Measurements from ENCODE around the gene TPSAB1.

TPSAB1 gene

GRCh38 chr16:1194665-1195392, 45.7 kb upstream of the TPSAB1 start:
- Histone ChIP-seq H2AFZ (ENCODE audit: low read depth) (no peak overlapping the region), H3K27me3 (ENCODE audit: insufficient read depth, low read depth) (peaks cover 75% of the 10 kb centered on the region), H3K36me3 (ENCODE audit: insufficient read depth) (no peaks in the 10 kb centered on the region), H3K79me2 (ENCODE audit: insufficient read depth, low read depth) (no peaks in the 10 kb centered on the region), H4K20me1 (ENCODE audit: insufficient read depth) (no peaks in the 10 kb centered on the region), H3K4me1 (ENCODE audit: low read depth, poor library complexity, severe bottlenecking) (no peaks in the 10 kb centered on the region), H3K4me2 (no peak overlapping the region), H3K9ac (no peak overlapping the region), H3K4me3 (IDR thresholded peaks at IDR 0.05; ENCODE audit: insufficient read depth, low read depth, low read length) (no peak overlapping the region), H3K27ac (no peak overlapping the region)
- TF ChIP-seq CTCF (conservative IDR thresholded peaks at IDR 0.05; ENCODE audit: low read depth, low read length): peak; percentile 62

GRCh38 chr16:1195393-1195666, 45.2 kb upstream of the TPSAB1 start:
- Histone ChIP-seq H3K9ac (no peak overlapping the region), H3K79me2 (ENCODE audit: insufficient read depth, low read depth) (no peaks in the 10 kb centered on the region), H3K27me3 (ENCODE audit: insufficient read depth, low read depth) (peaks cover 73% of the 10 kb centered on the region), H2AFZ (ENCODE audit: low read depth) (no peak overlapping the region), H3K4me3 (IDR thresholded peaks at IDR 0.05; ENCODE audit: insufficient read depth, low read depth, low read length) (no peak overlapping the region), H4K20me1 (ENCODE audit: insufficient read depth) (no peaks in the 10 kb centered on the region), H3K4me2 (no peak overlapping the region), H3K27ac (no peak overlapping the region), H3K4me1 (ENCODE audit: low read depth, poor library complexity, severe bottlenecking) (no peaks in the 10 kb centered on the region), H3K36me3 (ENCODE audit: insufficient read depth) (no peaks in the 10 kb centered on the region)
- TF ChIP-seq CTCF (conservative IDR thresholded peaks at IDR 0.05; ENCODE audit: low read depth, low read length): no peak

- H3K36me3 ChIP-seq (ENCODE audit: insufficient read depth): no peaks in the 10 kb centered on the region
- no peak overlapping the region for H3K27ac ChIP-seq
- no peak overlapping the region for H3K4me2 ChIP-seq
- no peak overlapping the region for H2AFZ ChIP-seq (ENCODE audit: low read depth)
- H4K20me1 ChIP-seq (ENCODE audit: insufficient read depth): no peaks in the 10 kb centered on the region
- H3K4me1 ChIP-seq (ENCODE audit: low read depth, poor library complexity, severe bottlenecking): no peaks in the 10 kb centered on the region
- H3K27me3 ChIP-seq (ENCODE audit: insufficient read depth, low read depth): peaks cover 75% of the 10 kb centered on the region
- no peak overlapping the region for H3K9ac ChIP-seq
- no peaks in the 10 kb centered on the region for H3K79me2 ChIP-seq (ENCODE audit: insufficient read depth, low read depth)
- no peak for TF ChIP-seq CTCF (conservative IDR thresholded peaks at IDR 0.05; ENCODE audit: low read depth, low read length)
- no peak overlapping the region for H3K4me3 ChIP-seq (IDR thresholded peaks at IDR 0.05; ENCODE audit: insufficient read depth, low read depth, low read length)
Measured at GRCh38 chr16:1196494-1196893, 44.0 kb upstream of the TPSAB1 start.

GRCh38 chr16:1197237-1197866, 43.2 kb upstream of the TPSAB1 start:
- Histone ChIP-seq H3K79me2 (ENCODE audit: insufficient read depth, low read depth) (no peaks in the 10 kb centered on the region), H3K4me1 (ENCODE audit: low read depth, poor library complexity, severe bottlenecking) (no peaks in the 10 kb centered on the region), H3K4me2 (no peak overlapping the region), H3K9ac (no peak overlapping the region), H2AFZ (ENCODE audit: low read depth) (no peak overlapping the region), H3K4me3 (IDR thresholded peaks at IDR 0.05; ENCODE audit: insufficient read depth, low read depth, low read length) (no peak overlapping the region), H3K27ac (no peak overlapping the region), H4K20me1 (ENCODE audit: insufficient read depth) (no peaks in the 10 kb centered on the region), H3K27me3 (ENCODE audit: insufficient read depth, low read depth) (peaks cover 78% of the 10 kb centered on the region), H3K36me3 (ENCODE audit: insufficient read depth) (no peaks in the 10 kb centered on the region)
- TF ChIP-seq CTCF (conservative IDR thresholded peaks at IDR 0.05; ENCODE audit: low read depth, low read length): no peak
